Hepatocyte (in vitro differentiated cells): ENCODE results near the gene TMEM236.

ENCODE experiments used
- EZH2 ChIP-seq: fragments of 200-600 bp; sonication (generic); IDR thresholded peaks from 2 replicates; pipeline ENCODE4 v1.6.1; 2016; ENCODE audit warnings: antibody characterized with exemption, mild to moderate bottlenecking, borderline replicate concordance
- TF ChIP-seq, protein P1 (sequence below): fragments of 200-600 bp; sonication (generic); IDR thresholded peaks from 2 replicates; pipeline ENCODE4 v1.5.1; 2016; ENCODE audit warnings: antibody characterized with exemption, mild to moderate bottlenecking; ENCODE audit not compliant: poor library complexity

DNA sequence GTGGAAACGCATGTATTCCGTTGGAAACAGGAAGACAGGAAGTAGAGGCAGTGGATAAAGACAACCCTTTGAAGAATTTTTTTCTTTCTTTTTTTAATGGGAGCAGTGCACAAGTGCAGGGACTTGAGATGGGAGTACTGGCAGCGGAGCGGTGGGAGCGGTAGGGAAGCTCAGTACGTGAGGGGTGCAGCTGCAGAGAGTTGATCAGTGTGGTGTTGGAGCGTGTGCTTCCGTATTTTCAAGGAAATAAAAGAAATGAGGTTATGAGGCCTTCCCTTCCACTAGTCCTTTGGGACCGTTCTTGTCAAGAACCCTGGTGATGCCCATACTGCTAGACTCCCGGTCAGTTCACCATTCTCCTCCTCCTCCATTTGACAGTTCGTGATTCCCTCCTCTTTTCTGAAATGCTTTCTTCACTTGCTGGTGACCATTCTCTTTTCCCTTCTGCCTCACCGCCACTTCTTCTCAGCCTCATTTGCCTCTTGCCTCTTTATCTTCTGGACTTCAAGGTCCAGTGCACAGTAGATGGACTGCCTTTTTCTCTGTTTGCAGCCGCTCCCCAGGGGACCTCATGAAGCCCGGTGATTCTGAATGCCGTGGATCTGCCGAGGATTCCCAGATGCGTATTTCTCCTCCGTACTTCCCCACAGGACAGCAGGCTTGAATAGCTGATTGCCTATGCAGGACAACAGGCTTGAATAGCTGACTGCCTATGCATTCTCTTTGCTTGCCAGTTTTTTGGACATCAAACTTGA, 39.1 kb upstream of the TMEM236 start:
- TF ChIP-seq, protein P1, sequence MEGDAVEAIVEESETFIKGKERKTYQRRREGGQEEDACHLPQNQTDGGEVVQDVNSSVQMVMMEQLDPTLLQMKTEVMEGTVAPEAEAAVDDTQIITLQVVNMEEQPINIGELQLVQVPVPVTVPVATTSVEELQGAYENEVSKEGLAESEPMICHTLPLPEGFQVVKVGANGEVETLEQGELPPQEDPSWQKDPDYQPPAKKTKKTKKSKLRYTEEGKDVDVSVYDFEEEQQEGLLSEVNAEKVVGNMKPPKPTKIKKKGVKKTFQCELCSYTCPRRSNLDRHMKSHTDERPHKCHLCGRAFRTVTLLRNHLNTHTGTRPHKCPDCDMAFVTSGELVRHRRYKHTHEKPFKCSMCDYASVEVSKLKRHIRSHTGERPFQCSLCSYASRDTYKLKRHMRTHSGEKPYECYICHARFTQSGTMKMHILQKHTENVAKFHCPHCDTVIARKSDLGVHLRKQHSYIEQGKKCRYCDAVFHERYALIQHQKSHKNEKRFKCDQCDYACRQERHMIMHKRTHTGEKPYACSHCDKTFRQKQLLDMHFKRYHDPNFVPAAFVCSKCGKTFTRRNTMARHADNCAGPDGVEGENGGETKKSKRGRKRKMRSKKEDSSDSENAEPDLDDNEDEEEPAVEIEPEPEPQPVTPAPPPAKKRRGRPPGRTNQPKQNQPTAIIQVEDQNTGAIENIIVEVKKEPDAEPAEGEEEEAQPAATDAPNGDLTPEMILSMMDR: no peak
- TF ChIP-seq EZH2: no peak
